ENCODE data around the gene POLR2B. TPM values are rescaled to one million over a fixed set of nuclear protein-coding genes. Genes with fewer than 3 reads are reported as not detected.

The POLR2B gene
- total RNA-seq, 1 donor: 99.2 TPM

GRCh38 chr4:57048590-57049304, 70.1 kb downstream of the POLR2B start:
- DNase-seq (ENCODE audit: insufficient read length, low spot score, missing footprints): no peak
- no peak overlapping the region for H2AFZ ChIP-seq (ENCODE audit: low read length)
- peaks cover 54% of the 10 kb centered on the region for H3K4me1 ChIP-seq (ENCODE audit: insufficient read depth, low read length)
- H3K4me2 ChIP-seq (ENCODE audit: insufficient read depth, low read length): no peak overlapping the region
- H3K9me3 ChIP-seq (ENCODE audit: low read depth, low read length): no peaks in the 10 kb centered on the region
- peaks cover 25% of the 10 kb centered on the region for H3K36me3 ChIP-seq (ENCODE audit: insufficient read depth, low read length)
- H3K27me3 ChIP-seq (ENCODE audit: insufficient read depth, low read length): no peaks in the 10 kb centered on the region
- TF ChIP-seq CTCF (IDR thresholded peaks at IDR 0.05; ENCODE audit: extremely low read depth, low read depth, low read length): no peak
- peak overlapping the region; percentile 36 for H3K27ac ChIP-seq (ENCODE audit: low read depth, low read length)
- peaks cover 87% of the 10 kb centered on the region for H3K79me2 ChIP-seq (ENCODE audit: insufficient read depth, low read length)
- H4K20me1 ChIP-seq (ENCODE audit: insufficient read depth, low read length): peaks cover 4% of the 10 kb centered on the region
- H3K4me3 ChIP-seq (ENCODE audit: insufficient read depth, low read length): no peak overlapping the region

GRCh38 chr4:57051095-57051494, 72.4 kb downstream of the POLR2B start:
- Histone ChIP-seq H3K27ac (ENCODE audit: low read depth, low read length) (peak overlapping the region; percentile 16), H3K4me1 (ENCODE audit: insufficient read depth, low read length) (peaks cover 38% of the 10 kb centered on the region), H4K20me1 (ENCODE audit: insufficient read depth, low read length) (peaks cover 4% of the 10 kb centered on the region), H3K79me2 (ENCODE audit: insufficient read depth, low read length) (peaks cover 96% of the 10 kb centered on the region), H3K27me3 (ENCODE audit: insufficient read depth, low read length) (no peaks in the 10 kb centered on the region), H3K36me3 (ENCODE audit: insufficient read depth, low read length) (peaks cover 37% of the 10 kb centered on the region), H3K4me3 (ENCODE audit: insufficient read depth, low read length) (no peak overlapping the region), H3K4me2 (ENCODE audit: insufficient read depth, low read length) (no peak overlapping the region), H3K9me3 (ENCODE audit: low read depth, low read length) (no peaks in the 10 kb centered on the region), H2AFZ (ENCODE audit: low read length) (no peak overlapping the region)
- TF ChIP-seq CTCF (IDR thresholded peaks at IDR 0.05; ENCODE audit: extremely low read depth, low read depth, low read length): no peak
- DNase-seq (ENCODE audit: insufficient read length, low spot score, missing footprints): no peak

GRCh38 chr4:57051524-57051923, 72.8 kb downstream of the POLR2B start:
- no peak for TF ChIP-seq CTCF (IDR thresholded peaks at IDR 0.05; ENCODE audit: extremely low read depth, low read depth, low read length)
- peaks cover 96% of the 10 kb centered on the region for H3K79me2 ChIP-seq (ENCODE audit: insufficient read depth, low read length)

GRCh38 chr4:57053508-57053907, 74.8 kb downstream of the POLR2B start:
- no peaks in the 10 kb centered on the region for H3K9me3 ChIP-seq (ENCODE audit: low read depth, low read length)

More at GRCh38 chr4:57051524-57051923, 72.8 kb downstream of the POLR2B start:
- Histone ChIP-seq H3K9me3 (ENCODE audit: low read depth, low read length) (no peaks in the 10 kb centered on the region), H3K36me3 (ENCODE audit: insufficient read depth, low read length) (peaks cover 40% of the 10 kb centered on the region), H3K27me3 (ENCODE audit: insufficient read depth, low read length) (no peaks in the 10 kb centered on the region), H3K4me2 (ENCODE audit: insufficient read depth, low read length) (no peak overlapping the region), H4K20me1 (ENCODE audit: insufficient read depth, low read length) (peaks cover 4% of the 10 kb centered on the region), H2AFZ (ENCODE audit: low read length) (no peak overlapping the region), H3K4me3 (ENCODE audit: insufficient read depth, low read length) (no peak overlapping the region), H3K4me1 (ENCODE audit: insufficient read depth, low read length) (peaks cover 33% of the 10 kb centered on the region), H3K27ac (ENCODE audit: low read depth, low read length) (peak overlapping the region; percentile 16)
- no peak for DNase-seq (ENCODE audit: insufficient read length, low spot score, missing footprints)

More at GRCh38 chr4:57053508-57053907, 74.8 kb downstream of the POLR2B start:
- DNase-seq (ENCODE audit: insufficient read length, low spot score, missing footprints): peak; percentile 86
- H2AFZ ChIP-seq (ENCODE audit: low read length): no peak overlapping the region
- H3K79me2 ChIP-seq (ENCODE audit: insufficient read depth, low read length): peaks cover 97% of the 10 kb centered on the region
- no peaks in the 10 kb centered on the region for H3K27me3 ChIP-seq (ENCODE audit: insufficient read depth, low read length)
- peaks cover 49% of the 10 kb centered on the region for H3K36me3 ChIP-seq (ENCODE audit: insufficient read depth, low read length)
- H3K4me2 ChIP-seq (ENCODE audit: insufficient read depth, low read length): no peak overlapping the region
- H3K27ac ChIP-seq (ENCODE audit: low read depth, low read length): peak overlapping the region; percentile 92
- H3K4me1 ChIP-seq (ENCODE audit: insufficient read depth, low read length): peaks cover 27% of the 10 kb centered on the region
- H3K4me3 ChIP-seq (ENCODE audit: insufficient read depth, low read length): no peak overlapping the region
- no peak for TF ChIP-seq CTCF (IDR thresholded peaks at IDR 0.05; ENCODE audit: extremely low read depth, low read depth, low read length)
- H4K20me1 ChIP-seq (ENCODE audit: insufficient read depth, low read length): peaks cover 4% of the 10 kb centered on the region
